ENCODE data around the gene ALG14. TPM values are rescaled to one million over a fixed set of nuclear protein-coding genes. Genes with fewer than 3 reads are reported as not detected.

Gene ALG14
- total and polyA plus RNA-seq, 4 experiments from 2014 or later = 1.1 to 6.8 (median 3.7) TPM

Other genes with a start within 250 kb of the ALG14 start
- 1 to 10 TPM; 2.6 to 3.2 TPM for gene CNN3, start 145.8 kb downstream of the ALG14 start, total RNA-seq
- gene CNN3, start 145.8 kb downstream of the ALG14 start, polyA plus RNA-seq = 1 to 10 TPM; 1.9 to 2.3 TPM
- under 1 TPM; 0.12 to 0.33 TPM for gene TLCD4, start 44.4 kb upstream of the ALG14 start, total RNA-seq
- gene TLCD4, start 44.4 kb upstream of the ALG14 start, polyA plus RNA-seq = under 1 TPM; 0.18 to 0.64 TPM
- gene RWDD3, start 161.3 kb upstream of the ALG14 start, total RNA-seq = 10 to 100 TPM; 22.5 to 27.5 TPM
- gene RWDD3, start 161.3 kb upstream of the ALG14 start, polyA plus RNA-seq = 10 to 100 TPM; 29.2 to 61.2 TPM